Lung (tissue), 12 donors: ENCODE results near the gene SERPINB2. TPM values are rescaled to one million over a fixed set of nuclear protein-coding genes. Genes with fewer than 3 reads are reported as not detected.

Source experiments
- ATAC-seq: fragments of 200-7000 bp; cut with Tn5 transposase; one replicate; pipeline ENCODE4 v1.9.1; 2020; ENCODE audit warnings: moderate number of reproducible peaks; ENCODE audit not compliant: insufficient read depth, low FRiP score
- DNase-seq, 3 donors: peaks; one replicate each; pipeline ENCODE4 v3.0.0-alpha.2; 2013 to 2017
- H3K27ac ChIP-seq, 2 donors: one replicate each; pipeline ENCODE4 v1.5.1; 2013; ENCODE audit warnings: mild to moderate bottlenecking in 2 of 2, moderate library complexity in 2 of 2, control low read depth in 1 of 2, inconsistent platforms in 1 of 2, low read depth in 1 of 2, low read length in 1 of 2
- H3K27me3 ChIP-seq, 3 donors: one replicate each; pipeline ENCODE4 v1.5.1; 2013; ENCODE audit warnings: low read length in 2 of 3; ENCODE audit not compliant: control insufficient read depth in 3 of 3, insufficient read depth in 3 of 3
- H3K36me3 ChIP-seq, 4 donors: one replicate each; pipeline ENCODE4 v1.5.1; 2013; ENCODE audit warnings: low read length in 4 of 4, mild to moderate bottlenecking in 1 of 4, moderate library complexity in 1 of 4; ENCODE audit not compliant: control insufficient read depth in 4 of 4, insufficient read depth in 4 of 4
- H3K4me1 ChIP-seq, 5 donors: one replicate each; pipeline ENCODE4 v1.5.1; 2013; ENCODE audit warnings: low read length in 5 of 5, mild to moderate bottlenecking in 2 of 5, moderate library complexity in 1 of 5; ENCODE audit not compliant: control insufficient read depth in 5 of 5, insufficient read depth in 5 of 5
- H3K4me3 ChIP-seq: one replicate; pipeline ENCODE4 v1.5.1; 2013; ENCODE audit warnings: mild to moderate bottlenecking, control low read depth, moderate library complexity
- H3K9ac ChIP-seq, 2 donors: one replicate each; pipeline ENCODE4 v1.5.1; 2013; ENCODE audit warnings: low read length in 2 of 2, control low read depth in 1 of 2; ENCODE audit not compliant: insufficient read depth in 1 of 2
- H3K9me3 ChIP-seq, 4 donors: one replicate each; pipeline ENCODE4 v1.5.1; 2013; ENCODE audit warnings: low read length in 3 of 4, mild to moderate bottlenecking in 1 of 4, moderate library complexity in 1 of 4; ENCODE audit not compliant: control insufficient read depth in 4 of 4, insufficient read depth in 3 of 4
- CTCF ChIP-seq: IDR thresholded peaks from 2 replicates; pipeline ENCODE4 v1.5.1; 2012; ENCODE audit warnings: mild to moderate bottlenecking; ENCODE audit errors: control extremely low read depth, extremely low read depth
- WGBS, 2 donors: extraction: QIAGEN DNeasy Blood & Tissue Kit; methylation state at CpG; one replicate each; pipeline ENCODE4 v1.1.7; 2013; 5-methylcytosine and 5-hydroxymethylcytosine counted together
- polyA plus RNA-seq, 2 donors: library from polyadenylated mRNA; stranded (reverse); fragments of 200-250 nt; gene quantifications; one replicate each; pipeline ENCODE4 v1.2.1, GENCODE V29; 2013
- total RNA-seq, 2 donors: library from RNA; depleted of rRNA in 1 of 2; stranded (reverse); fragments of >200 nt in 1 of 2; gene quantifications; one replicate each; pipeline ENCODE4 v1.2.1, GENCODE V29; 2014 to 2021
- donor health status: control.
- donor health status: control.
- donor health status: Bipolar disorder and iron deficiency.
- donor health status: healthy.
- donor health status: DM: yes; HTN: yes; CAD: no.

The SERPINB2 gene
- total and polyA plus RNA-seq, 4 donors = 1.3 to 14.5 (median 2.8) TPM

GRCh38 chr18:63949068-63949737 lies 61.7 kb downstream of the SERPINB2 start, which contains the start of gene HMSD:
TSS of gene HMSD (plus strand) at chr18:63949301. CDS start at chr18:63953456, 4,155 bp downstream.
- DNase-seq (peak in 2 of 3 donors; percentile 20 to 30), ATAC-seq (peak; percentile 96)
- 16 to 17% methylated on average over 35 of the region's 35 CpGs for WGBS, 2 donors
- Histone ChIP-seq H3K27me3 (peaks cover 0 to 10% (median 6%) of the 10 kb centered on the region in 3 donors), H3K4me3 (peak within 1 kb of the TSS; percentile 4), H3K9ac (no peak within 1 kb of the TSS), H3K36me3 (no peaks in the 10 kb centered on the region), H3K27ac (peak within 1 kb of the TSS in 1 of 2 donors; percentile 37), H3K4me1 (peaks cover 0 to 5% (median 0%) of the 10 kb centered on the region in 5 donors), H3K9me3 (peaks cover 0 to 1% (median 0%) of the 10 kb centered on the region in 4 donors)
- no peak for TF ChIP-seq CTCF

- peaks cover 0 to 10% (median 6%) of the 10 kb centered on the region in 3 donors for H3K27me3 ChIP-seq
- H3K9me3 ChIP-seq = peaks cover 0 to 1% (median 0%) of the 10 kb centered on the region in 4 donors
- DNase-seq = no peak
- H3K36me3 ChIP-seq = no peaks in the 10 kb centered on the region
- ATAC-seq = no peak
- no peak overlapping the region for H3K27ac ChIP-seq
- peaks cover 0 to 5% (median 0%) of the 10 kb centered on the region in 5 donors for H3K4me1 ChIP-seq
- WGBS, 2 donors = 73 to 79% methylated on average over 4 of the region's 4 CpGs
- no peak overlapping the region for H3K4me3 ChIP-seq
- TF ChIP-seq CTCF = no peak
- H3K9ac ChIP-seq = no peak overlapping the region
Measured at GRCh38 chr18:63951302-63951705, 63.8 kb downstream of the SERPINB2 start.

Other genes with a start within 250 kb of the SERPINB2 start
- gene SERPINB4, start 243.4 kb upstream of the SERPINB2 start, total RNA-seq = under 1 TPM in 1 of 2 donors, not detected in 1; 0.34 TPM
- 10 to 100 TPM in 1 of 2 donors, 1 to 10 TPM in 1; 1.0 to 17.4 TPM for gene SERPINB4, start 243.4 kb upstream of the SERPINB2 start, polyA plus RNA-seq
- gene SERPINB3, start 225.8 kb upstream of the SERPINB2 start, total RNA-seq = under 1 TPM in 1 of 2 donors, not detected in 1; 0.43 TPM
- gene SERPINB3, start 225.8 kb upstream of the SERPINB2 start, polyA plus RNA-seq = 10 to 100 TPM; 15.3 to 29.0 TPM
- gene SERPINB11, start 184.7 kb upstream of the SERPINB2 start, total RNA-seq = not detected
- under 1 TPM; 0.45 to 0.52 TPM for gene SERPINB11, start 184.7 kb upstream of the SERPINB2 start, polyA plus RNA-seq
- gene SERPINB7, start 112.3 kb upstream of the SERPINB2 start, total RNA-seq = under 1 TPM; 0.12 to 0.17 TPM
- 1 to 10 TPM in 1 of 2 donors, under 1 TPM in 1; 0.22 to 1.6 TPM for gene SERPINB7, start 112.3 kb upstream of the SERPINB2 start, polyA plus RNA-seq
- gene SERPINB10, start 20.3 kb downstream of the SERPINB2 start, total RNA-seq = under 1 TPM; 0.63 to 0.64 TPM
- gene SERPINB10, start 20.3 kb downstream of the SERPINB2 start, polyA plus RNA-seq = under 1 TPM in 1 of 2 donors, not detected in 1; 0.96 TPM
- 1 to 10 TPM in 1 of 2 donors, under 1 TPM in 1; 0.17 to 2.3 TPM for gene HMSD, start 61.6 kb downstream of the SERPINB2 start, total RNA-seq
- under 1 TPM; 0.60 to 0.93 TPM for gene HMSD, start 61.6 kb downstream of the SERPINB2 start, polyA plus RNA-seq
- 10 to 100 TPM in 1 of 2 donors, 1 to 10 TPM in 1; 5.7 to 29.3 TPM for gene SERPINB8, start 82.4 kb downstream of the SERPINB2 start, total RNA-seq
- 10 to 100 TPM in 1 of 2 donors, 1 to 10 TPM in 1; 8.8 to 29.6 TPM for gene SERPINB8, start 82.4 kb downstream of the SERPINB2 start, polyA plus RNA-seq